ENCODE data around the gene DOCK1. TPM values are rescaled to one million over a fixed set of nuclear protein-coding genes. Genes with fewer than 3 reads are reported as not detected.

The DOCK1 gene
- total and polyA plus RNA-seq, 2 donors from 2014 or later: 15.8 to 81.7 TPM

DNA sequence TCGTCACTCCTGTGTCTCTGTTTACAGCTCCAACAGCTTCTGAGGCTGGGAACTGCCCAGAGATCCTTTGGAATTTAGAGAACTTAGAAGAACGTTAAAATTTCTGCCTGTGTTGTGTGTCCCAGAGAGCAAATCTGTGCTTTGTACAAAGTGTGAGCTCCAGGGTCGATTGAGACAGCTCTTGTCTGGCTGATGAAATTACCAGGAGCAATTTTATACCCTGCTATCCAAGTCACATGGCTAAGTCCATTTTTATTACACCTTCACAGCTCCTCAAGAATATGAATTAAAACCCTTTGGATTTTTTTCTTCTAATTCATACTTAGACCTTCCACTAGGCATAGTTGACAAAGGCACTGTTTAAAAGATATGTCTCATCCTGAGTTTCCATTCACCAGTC lies 337.7 kb downstream of the DOCK1 start:
- Histone ChIP-seq H3K9ac (ENCODE audit: low read length in 3 of 3) (no peak overlapping the region), H3K4me1 (ENCODE audit: control insufficient read depth in 2 of 3, insufficient read depth in 2 of 3, low read depth in 1 of 3, low read length in 3 of 3) (no peaks in the 10 kb centered on the region), H3K9me3 (ENCODE audit: control insufficient read depth in 2 of 3, insufficient read depth in 1 of 3, low read length in 3 of 3) (no peaks in the 10 kb centered on the region), H3K4me3 (ENCODE audit: low read length in 3 of 3) (no peak overlapping the region), H3K36me3 (ENCODE audit: control insufficient read depth in 2 of 3, insufficient read depth in 3 of 3, low read length in 3 of 3) (peaks cover 0 to under 1% (median 0%) of the 10 kb centered on the region in 3 donors), H3K27ac (ENCODE audit: low read depth in 2 of 2, low read length in 2 of 2) (no peak overlapping the region), H3K27me3 (ENCODE audit: control insufficient read depth, insufficient read depth, low read length) (no peaks in the 10 kb centered on the region)
- FAIRE-seq (no peak), DNase-seq (no peak)
- TF ChIP-seq, protein P1, sequence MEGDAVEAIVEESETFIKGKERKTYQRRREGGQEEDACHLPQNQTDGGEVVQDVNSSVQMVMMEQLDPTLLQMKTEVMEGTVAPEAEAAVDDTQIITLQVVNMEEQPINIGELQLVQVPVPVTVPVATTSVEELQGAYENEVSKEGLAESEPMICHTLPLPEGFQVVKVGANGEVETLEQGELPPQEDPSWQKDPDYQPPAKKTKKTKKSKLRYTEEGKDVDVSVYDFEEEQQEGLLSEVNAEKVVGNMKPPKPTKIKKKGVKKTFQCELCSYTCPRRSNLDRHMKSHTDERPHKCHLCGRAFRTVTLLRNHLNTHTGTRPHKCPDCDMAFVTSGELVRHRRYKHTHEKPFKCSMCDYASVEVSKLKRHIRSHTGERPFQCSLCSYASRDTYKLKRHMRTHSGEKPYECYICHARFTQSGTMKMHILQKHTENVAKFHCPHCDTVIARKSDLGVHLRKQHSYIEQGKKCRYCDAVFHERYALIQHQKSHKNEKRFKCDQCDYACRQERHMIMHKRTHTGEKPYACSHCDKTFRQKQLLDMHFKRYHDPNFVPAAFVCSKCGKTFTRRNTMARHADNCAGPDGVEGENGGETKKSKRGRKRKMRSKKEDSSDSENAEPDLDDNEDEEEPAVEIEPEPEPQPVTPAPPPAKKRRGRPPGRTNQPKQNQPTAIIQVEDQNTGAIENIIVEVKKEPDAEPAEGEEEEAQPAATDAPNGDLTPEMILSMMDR (IDR thresholded peaks at IDR 0.05; ENCODE audit: borderline replicate concordance, extremely low read depth, insufficient read depth): no peak
- intact Hi-C loops (cut with DNase I): no loop called here

- DNase-seq (peak in 3 of 5 donors; percentile 34 to 42 (median 42)), FAIRE-seq (no peak)
- H3K9me3 ChIP-seq (ENCODE audit: control insufficient read depth in 2 of 3, insufficient read depth in 1 of 3, low read length in 3 of 3): no peaks in the 10 kb centered on the region
- no peak overlapping the region for H3K27ac ChIP-seq (ENCODE audit: low read depth in 2 of 2, low read length in 2 of 2)
- intact Hi-C loops (cut with DNase I): no loop called here
- no peaks in the 10 kb centered on the region for H3K4me1 ChIP-seq (ENCODE audit: control insufficient read depth in 2 of 3, insufficient read depth in 2 of 3, low read depth in 1 of 3, low read length in 3 of 3)
- peaks cover 0 to 5% (median 0%) of the 10 kb centered on the region in 3 donors for H3K36me3 ChIP-seq (ENCODE audit: control insufficient read depth in 2 of 3, insufficient read depth in 3 of 3, low read length in 3 of 3)
- no peak overlapping the region for H3K9ac ChIP-seq (ENCODE audit: low read length in 3 of 3)
- TF ChIP-seq, protein P1 (IDR thresholded peaks at IDR 0.05; ENCODE audit: borderline replicate concordance, extremely low read depth, insufficient read depth): peak; percentile 39
- no peaks in the 10 kb centered on the region for H3K27me3 ChIP-seq (ENCODE audit: control insufficient read depth, insufficient read depth, low read length)
- no peak overlapping the region for H3K4me3 ChIP-seq (ENCODE audit: low read length in 3 of 3)
Measured at GRCh38 chr10:127243490-127244272, 338.5 kb downstream of the DOCK1 start.

GRCh38 chr10:127245456-127245855 lies 340.2 kb downstream of the DOCK1 start:
- no peaks in the 10 kb centered on the region for H3K9me3 ChIP-seq (ENCODE audit: control insufficient read depth in 2 of 3, insufficient read depth in 1 of 3, low read length in 3 of 3)
- no peaks in the 10 kb centered on the region for H3K27me3 ChIP-seq (ENCODE audit: control insufficient read depth, insufficient read depth, low read length)
- intact Hi-C loops (cut with DNase I): no loop called here
- TF ChIP-seq, protein P1 (IDR thresholded peaks at IDR 0.05; ENCODE audit: borderline replicate concordance, extremely low read depth, insufficient read depth): no peak
- peaks cover 0 to 7% (median 2%) of the 10 kb centered on the region in 3 donors for H3K36me3 ChIP-seq (ENCODE audit: control insufficient read depth in 2 of 3, insufficient read depth in 3 of 3, low read length in 3 of 3)
- H3K9ac ChIP-seq (ENCODE audit: low read length in 3 of 3): no peak overlapping the region
- DNase-seq (no peak), FAIRE-seq (no peak)
- H3K4me1 ChIP-seq (ENCODE audit: control insufficient read depth in 2 of 3, insufficient read depth in 2 of 3, low read depth in 1 of 3, low read length in 3 of 3): no peaks in the 10 kb centered on the region
- no peak overlapping the region for H3K4me3 ChIP-seq (ENCODE audit: low read length in 3 of 3)
- no peak overlapping the region for H3K27ac ChIP-seq (ENCODE audit: low read depth in 2 of 2, low read length in 2 of 2)
